Stimulated activated CD8-positive, alpha-beta memory T cell treated with anti-CD3 and anti-CD28 coated beads, Interleukin-12 subunit alpha, Interleukin-12 subunit beta, amount 100 ng/mL, for 24 hours (primary cell): ENCODE results near the gene STAT5B.

Experiments used
- DNase-seq: peaks from one replicate; pipeline ENCODE4 v3.0.0-alpha.2; 2020; ENCODE audit errors: extremely low read depth

STAT5B gene

GRCh38 chr17:42180411-42180921 is 95.7 kb downstream of the STAT5B start:
- no peak for DNase-seq

DNA sequence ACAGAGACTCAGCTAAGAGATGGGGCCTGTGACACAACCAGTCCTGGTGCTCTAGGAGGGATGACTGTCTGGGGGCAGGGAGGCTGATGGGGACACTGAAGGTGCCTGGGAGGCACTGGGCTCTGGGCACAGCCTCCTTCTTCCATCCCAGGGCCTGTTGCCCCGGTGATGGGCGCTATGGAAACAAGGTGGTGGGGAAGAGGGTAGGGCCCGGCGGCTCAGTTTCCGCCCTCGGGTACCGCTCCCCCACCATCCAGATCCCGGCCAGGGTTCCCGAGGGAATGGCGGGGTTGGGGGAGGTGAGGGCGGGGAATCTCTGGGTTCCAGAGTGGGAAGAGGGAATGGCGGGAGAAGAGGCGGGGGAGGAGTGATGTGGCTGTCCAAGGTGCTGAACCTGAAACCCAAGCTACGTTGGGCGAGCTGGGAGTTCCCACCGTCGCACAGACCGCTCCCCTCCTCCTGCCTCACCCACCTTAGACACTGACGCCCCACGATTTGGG is 96.2 kb downstream of the STAT5B start:
- no peak for DNase-seq

GRCh38 chr17:42179335-42179734 is 96.9 kb downstream of the STAT5B start:
- DNase-seq = no peak

DNA sequence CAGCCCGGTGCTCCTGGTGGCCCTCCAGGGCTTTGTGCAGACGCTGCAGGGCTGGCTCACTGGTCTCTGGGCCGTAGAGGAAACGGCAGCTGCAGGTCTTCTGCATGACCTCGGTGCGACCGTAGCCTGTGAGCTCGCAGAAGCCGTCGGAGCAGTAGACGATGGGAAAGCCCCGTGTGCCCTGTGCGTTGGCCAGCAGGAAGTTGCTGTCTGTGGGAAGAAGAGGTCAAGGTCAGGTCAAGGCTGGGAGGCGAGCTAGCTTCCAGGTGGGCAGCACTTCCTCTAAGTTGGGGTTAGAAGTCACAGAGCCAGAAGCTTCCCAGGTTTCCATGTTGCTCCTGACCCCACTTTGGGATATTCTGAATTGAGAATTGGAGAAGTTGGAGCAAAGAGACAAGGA is 97.4 kb downstream of the STAT5B start:
- no peak for DNase-seq

GRCh38 chr17:42177684-42178083 is 98.5 kb downstream of the STAT5B start:
- no peak for DNase-seq

DNA sequence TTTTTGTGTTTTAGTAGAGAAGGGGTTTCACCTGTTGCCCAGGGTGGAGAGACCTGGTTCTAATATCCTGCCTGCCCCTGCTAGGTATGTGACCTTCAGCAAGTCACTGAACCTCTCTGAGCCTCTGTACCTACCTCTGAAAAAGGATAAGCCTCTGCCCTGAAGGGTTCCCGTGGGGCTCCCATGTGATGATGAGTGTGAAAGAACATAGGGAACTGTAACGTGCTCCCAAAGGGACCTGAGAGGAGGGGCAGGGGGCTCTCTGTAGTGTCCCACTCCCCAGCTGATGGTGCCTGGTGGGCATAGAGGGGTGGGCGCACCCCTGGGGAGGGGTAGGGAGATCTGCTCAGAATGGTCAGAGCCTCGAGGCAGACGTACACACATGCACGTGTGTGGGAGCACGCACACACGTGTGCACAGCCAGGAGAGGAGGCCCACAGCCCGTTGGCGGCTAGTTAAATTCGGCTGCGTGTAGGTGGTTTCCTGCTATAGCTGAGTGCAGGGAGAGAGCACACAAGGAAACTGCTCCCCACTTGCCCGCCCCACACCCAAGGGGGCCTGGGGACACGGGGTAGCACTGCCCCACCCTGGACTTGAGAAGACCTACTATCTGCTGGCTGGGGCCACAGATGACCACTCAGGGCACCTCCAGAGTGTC is 101.9 kb downstream of the STAT5B start:
- no peak for DNase-seq

- no peak for DNase-seq
Observed at GRCh38 chr17:42171831-42172230, 104.4 kb downstream of the STAT5B start.

GRCh38 chr17:42169351-42169750 is 106.8 kb downstream of the STAT5B start:
- no peak for DNase-seq

DNA sequence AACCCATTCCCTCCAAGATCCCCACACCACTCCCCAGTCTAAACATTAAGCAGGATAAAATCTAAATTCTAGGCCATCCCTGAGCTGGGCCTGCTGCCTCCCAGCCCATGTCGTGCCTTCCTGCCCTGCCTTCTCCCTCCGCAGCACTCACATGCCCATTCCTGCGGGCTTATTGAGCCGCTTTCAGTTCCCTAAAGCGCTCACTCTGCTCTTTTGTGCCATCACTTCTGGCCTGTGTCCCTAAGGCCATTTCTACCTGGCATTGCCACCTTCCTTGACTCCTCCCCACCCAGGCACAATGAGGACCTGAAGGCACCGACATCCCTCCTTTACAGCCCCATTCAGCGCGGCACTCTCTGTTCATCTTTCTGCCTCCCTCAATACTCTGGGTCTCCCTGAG is 108.4 kb downstream of the STAT5B start:
- no peak for DNase-seq

- no peak for DNase-seq
Observed at GRCh38 chr17:42166196-42166763, 109.9 kb downstream of the STAT5B start.

DNA sequence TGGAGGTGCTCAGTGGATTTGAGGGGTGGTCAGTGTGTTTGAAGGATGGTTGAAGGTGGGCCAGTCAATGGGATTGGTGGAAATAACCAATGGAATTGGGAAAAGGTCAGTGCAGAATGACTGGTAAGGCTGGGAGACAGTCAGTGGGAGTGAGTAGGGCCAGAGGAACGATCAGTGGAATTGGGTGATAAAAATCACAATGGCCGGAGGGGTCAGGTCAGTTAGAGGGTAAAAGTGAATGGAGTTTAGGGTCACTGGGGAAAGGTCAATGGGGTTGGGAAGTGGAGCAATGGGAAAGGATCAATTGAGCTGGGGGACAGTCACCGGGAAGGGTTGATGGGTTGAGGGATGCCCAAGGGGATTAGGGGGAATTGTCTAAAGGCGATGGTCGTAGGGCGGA is 110.4 kb downstream of the STAT5B start:
- no peak for DNase-seq

GRCh38 chr17:42163696-42164407 is 112.3 kb downstream of the STAT5B start:
- no peak for DNase-seq

DNA sequence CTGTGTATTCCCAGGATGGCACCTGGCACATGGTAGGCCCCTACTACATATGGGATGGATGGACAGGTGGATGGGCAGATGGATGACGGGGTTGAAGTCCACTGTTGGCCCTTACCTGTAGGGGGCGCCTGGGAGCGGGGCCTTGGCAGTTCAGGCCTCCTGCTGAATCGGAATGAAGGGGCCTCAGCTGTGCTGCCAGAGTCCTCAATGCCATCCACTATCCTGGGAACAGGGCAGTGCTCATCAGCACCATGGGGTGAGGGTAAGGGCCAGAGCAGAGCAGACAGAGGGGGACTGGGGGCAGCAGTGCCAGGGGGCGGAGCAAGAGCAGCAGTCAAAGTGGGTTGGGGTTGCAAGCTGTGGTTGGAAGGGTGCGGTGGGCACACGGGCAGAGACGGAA is 113.1 kb downstream of the STAT5B start:
- no peak for DNase-seq

DNA sequence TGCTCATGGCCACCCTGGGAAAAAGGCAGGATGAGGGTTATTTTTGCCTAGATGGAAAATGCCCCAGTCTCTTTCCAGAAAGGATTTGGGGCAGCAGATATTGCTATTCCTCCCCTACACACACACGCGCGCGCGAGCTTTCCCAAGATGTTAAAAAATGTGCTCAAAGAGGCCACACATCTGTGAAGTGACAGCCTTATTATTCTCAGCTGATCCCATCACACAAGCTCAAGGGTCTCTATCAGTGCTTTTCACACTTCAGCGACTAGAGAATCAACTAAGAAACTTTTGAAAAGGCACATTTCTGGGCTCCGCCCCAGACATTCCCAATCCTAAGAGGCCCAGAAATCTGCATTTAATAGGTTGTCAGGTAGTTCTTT is 115.7 kb downstream of the STAT5B start:
- no peak for DNase-seq

GRCh38 chr17:42159796-42160530 is 116.2 kb downstream of the STAT5B start:
- no peak for DNase-seq

DNA sequence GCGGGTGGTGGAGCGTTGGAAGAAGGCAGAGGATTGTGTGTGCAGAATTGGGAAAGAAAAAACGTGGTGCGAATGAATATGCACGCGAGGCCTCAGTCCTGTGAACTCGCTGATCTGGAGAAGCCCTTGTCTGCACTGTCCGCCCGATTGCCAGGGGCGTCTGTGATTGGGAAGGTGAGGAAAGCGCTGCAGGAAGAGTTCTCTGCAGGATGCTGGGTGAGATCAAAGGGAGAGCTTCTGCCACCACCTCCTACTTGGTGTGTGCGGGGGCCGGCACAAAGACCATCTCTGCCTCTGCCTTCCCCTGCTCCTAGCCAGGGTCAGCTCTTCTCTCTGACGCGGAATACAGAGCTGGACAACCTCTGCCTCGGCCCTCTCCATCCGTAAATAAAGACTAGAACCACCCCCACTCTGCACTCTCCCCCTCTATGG is 120.6 kb downstream of the STAT5B start:
- DNase-seq = no peak

- no peak for DNase-seq
Observed at GRCh38 chr17:42153919-42154742, 122.1 kb downstream of the STAT5B start.
